Measurements from ENCODE around the gene HOXB2.

HOXB2 gene

DNA sequence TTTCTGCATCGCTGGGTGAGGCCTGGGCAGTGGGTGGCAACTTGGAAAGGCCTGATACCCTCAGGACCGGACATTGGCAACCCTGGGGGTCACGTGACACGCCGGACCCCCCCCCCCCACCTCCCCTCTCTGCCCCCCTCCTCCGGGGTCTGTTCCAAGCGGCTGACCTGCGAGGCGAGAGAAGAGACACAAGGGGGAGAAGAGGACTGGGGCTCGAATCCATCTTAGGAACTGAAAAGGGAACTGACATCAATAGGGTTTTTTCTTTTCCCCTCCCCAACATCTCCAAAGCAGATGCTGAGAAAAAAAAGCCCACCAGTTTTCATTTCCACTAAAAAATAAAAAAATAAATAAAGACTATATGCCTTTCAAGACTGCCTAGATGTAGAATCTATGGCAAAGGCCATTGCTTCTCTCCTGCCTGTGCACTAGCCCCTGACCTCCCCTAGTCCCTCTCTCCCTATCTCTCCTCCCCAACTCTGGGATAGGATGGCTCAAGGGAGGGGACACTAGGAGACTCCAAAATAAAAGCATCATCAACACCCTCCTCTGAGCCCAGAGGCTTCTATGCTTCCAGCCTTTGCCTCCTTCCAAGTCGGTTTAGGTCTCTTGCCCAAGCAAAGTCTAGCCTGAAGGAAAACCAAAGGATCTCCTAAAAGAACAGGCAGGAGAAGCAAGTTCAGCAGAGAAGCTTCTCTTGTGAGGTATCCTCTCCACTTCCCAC is 7.7 kb upstream of the HOXB2 start:
- Histone ChIP-seq H4K20me1 (ENCODE audit: low read depth, low read length) (no peaks in the 10 kb centered on the region), H3K4me3 (ENCODE audit: insufficient read depth, low read length, poor library complexity, severe bottlenecking) (no peak overlapping the region), H3K9ac (ENCODE audit: low read length) (no peak overlapping the region), H3K27ac (ENCODE audit: low read depth, low read length) (no peak overlapping the region), H3K27me3 (ENCODE audit: low read length) (no peaks in the 10 kb centered on the region), H2AFZ (ENCODE audit: low read depth, low read length, severe bottlenecking) (no peak overlapping the region), H3F3A (ENCODE audit: insufficient read depth) (no peaks in the 10 kb centered on the region), H3K36me3 (ENCODE audit: low read length) (no peaks in the 10 kb centered on the region), H3K9me3 (ENCODE audit: insufficient read depth, low read length) (no peaks in the 10 kb centered on the region), H3K79me2 (ENCODE audit: insufficient read depth, low read length) (no peaks in the 10 kb centered on the region), H3K9me2 (replicated peaks; ENCODE audit: insufficient read depth, low read length) (no peaks in the 10 kb centered on the region), H3K4me2 (ENCODE audit: low read depth, low read length, poor library complexity, severe bottlenecking) (no peak overlapping the region)
- TF ChIP-seq, protein P1, sequence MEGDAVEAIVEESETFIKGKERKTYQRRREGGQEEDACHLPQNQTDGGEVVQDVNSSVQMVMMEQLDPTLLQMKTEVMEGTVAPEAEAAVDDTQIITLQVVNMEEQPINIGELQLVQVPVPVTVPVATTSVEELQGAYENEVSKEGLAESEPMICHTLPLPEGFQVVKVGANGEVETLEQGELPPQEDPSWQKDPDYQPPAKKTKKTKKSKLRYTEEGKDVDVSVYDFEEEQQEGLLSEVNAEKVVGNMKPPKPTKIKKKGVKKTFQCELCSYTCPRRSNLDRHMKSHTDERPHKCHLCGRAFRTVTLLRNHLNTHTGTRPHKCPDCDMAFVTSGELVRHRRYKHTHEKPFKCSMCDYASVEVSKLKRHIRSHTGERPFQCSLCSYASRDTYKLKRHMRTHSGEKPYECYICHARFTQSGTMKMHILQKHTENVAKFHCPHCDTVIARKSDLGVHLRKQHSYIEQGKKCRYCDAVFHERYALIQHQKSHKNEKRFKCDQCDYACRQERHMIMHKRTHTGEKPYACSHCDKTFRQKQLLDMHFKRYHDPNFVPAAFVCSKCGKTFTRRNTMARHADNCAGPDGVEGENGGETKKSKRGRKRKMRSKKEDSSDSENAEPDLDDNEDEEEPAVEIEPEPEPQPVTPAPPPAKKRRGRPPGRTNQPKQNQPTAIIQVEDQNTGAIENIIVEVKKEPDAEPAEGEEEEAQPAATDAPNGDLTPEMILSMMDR (IDR thresholded peaks at IDR 0.05; ENCODE audit: insufficient read depth, low read length, poor library complexity, severe bottlenecking) = no peak
- no peak for TF ChIP-seq EZH2phosphoT487 (conservative IDR thresholded peaks at IDR 0.05; ENCODE audit: low read length)

DNA sequence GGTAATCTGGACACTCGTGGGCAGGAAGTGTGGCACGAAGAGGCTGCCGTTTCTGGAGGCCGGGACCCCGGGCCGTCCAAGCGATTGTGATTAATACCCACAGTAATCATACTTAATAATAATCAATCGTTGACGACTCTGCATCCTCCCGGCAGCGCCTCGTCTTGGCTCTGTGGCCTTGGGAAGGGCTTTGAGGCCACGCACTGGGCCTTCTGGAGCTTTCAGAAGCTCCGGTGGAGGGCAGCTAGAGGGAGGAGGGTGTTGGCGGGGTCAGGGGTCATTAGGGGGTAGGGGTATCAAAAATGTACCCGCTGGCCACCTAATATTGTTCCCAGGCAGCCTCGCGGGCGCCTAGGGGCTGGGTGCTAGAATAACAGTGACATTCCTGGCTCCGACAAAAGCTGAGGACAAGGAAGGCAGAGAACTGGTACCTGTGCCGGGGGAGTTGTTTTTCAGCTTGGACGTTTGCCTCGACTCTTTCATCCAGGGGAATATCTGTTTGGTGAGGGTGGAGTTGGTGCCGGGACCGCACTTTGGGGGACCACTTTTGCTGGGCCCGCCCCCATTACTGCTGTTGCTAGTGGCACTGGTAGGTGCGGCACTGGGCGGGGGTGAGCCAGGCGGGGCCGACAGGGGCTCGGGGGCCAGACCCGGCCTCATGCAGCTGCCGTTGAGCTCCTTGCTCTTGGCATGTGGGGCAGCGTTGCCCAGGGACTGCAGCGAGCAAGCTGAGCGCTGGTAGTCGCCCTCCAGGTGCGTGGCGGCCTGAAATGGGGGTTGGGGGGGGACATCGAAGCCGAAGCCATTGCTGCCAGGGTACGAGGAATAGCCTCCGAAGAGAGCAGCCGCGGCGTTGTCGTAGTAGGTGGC is 6.9 kb upstream of the HOXB2 start:
- H3K9me3 ChIP-seq (ENCODE audit: insufficient read depth, low read length) = no peaks in the 10 kb centered on the region
- no peak overlapping the region for H2AFZ ChIP-seq (ENCODE audit: low read depth, low read length, severe bottlenecking)
- no peak overlapping the region for H3K27ac ChIP-seq (ENCODE audit: low read depth, low read length)
- no peaks in the 10 kb centered on the region for H3F3A ChIP-seq (ENCODE audit: insufficient read depth)
- H4K20me1 ChIP-seq (ENCODE audit: low read depth, low read length) = no peaks in the 10 kb centered on the region
- H3K9ac ChIP-seq (ENCODE audit: low read length) = no peak overlapping the region
- no peaks in the 10 kb centered on the region for H3K36me3 ChIP-seq (ENCODE audit: low read length)
- no peaks in the 10 kb centered on the region for H3K27me3 ChIP-seq (ENCODE audit: low read length)
- H3K79me2 ChIP-seq (ENCODE audit: insufficient read depth, low read length) = no peaks in the 10 kb centered on the region
- no peak overlapping the region for H3K4me2 ChIP-seq (ENCODE audit: low read depth, low read length, poor library complexity, severe bottlenecking)
- TF ChIP-seq EZH2phosphoT487 (conservative IDR thresholded peaks at IDR 0.05; ENCODE audit: low read length) = no peak
- TF ChIP-seq, protein P1 (IDR thresholded peaks at IDR 0.05; ENCODE audit: insufficient read depth, low read length, poor library complexity, severe bottlenecking) = no peak
- no peaks in the 10 kb centered on the region for H3K9me2 ChIP-seq (replicated peaks; ENCODE audit: insufficient read depth, low read length)
- no peak overlapping the region for H3K4me3 ChIP-seq (ENCODE audit: insufficient read depth, low read length, poor library complexity, severe bottlenecking)

DNA sequence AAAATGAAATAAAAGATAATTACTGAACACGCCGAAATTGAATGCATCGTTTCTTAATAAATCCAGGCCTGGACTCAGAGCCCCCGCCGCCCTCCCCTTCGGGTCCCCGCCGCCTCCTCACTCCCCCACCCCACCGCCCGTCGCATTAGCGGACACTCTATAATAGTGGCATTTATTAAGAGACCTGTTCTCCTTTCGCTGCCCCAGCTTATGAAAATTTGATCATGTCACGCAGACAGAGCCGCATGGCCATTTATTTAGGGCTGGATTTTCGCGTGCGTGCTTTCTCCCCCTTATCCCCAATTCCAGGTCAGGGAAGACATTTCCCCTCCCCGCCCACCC is 6.3 kb upstream of the HOXB2 start:
- Histone ChIP-seq H3F3A (ENCODE audit: insufficient read depth) (no peaks in the 10 kb centered on the region), H4K20me1 (ENCODE audit: low read depth, low read length) (no peaks in the 10 kb centered on the region), H3K9ac (ENCODE audit: low read length) (no peak overlapping the region), H3K36me3 (ENCODE audit: low read length) (no peaks in the 10 kb centered on the region), H3K27ac (ENCODE audit: low read depth, low read length) (no peak overlapping the region), H3K9me2 (replicated peaks; ENCODE audit: insufficient read depth, low read length) (no peaks in the 10 kb centered on the region), H2AFZ (ENCODE audit: low read depth, low read length, severe bottlenecking) (no peak overlapping the region), H3K9me3 (ENCODE audit: insufficient read depth, low read length) (no peaks in the 10 kb centered on the region), H3K4me3 (ENCODE audit: insufficient read depth, low read length, poor library complexity, severe bottlenecking) (no peak overlapping the region), H3K27me3 (ENCODE audit: low read length) (no peaks in the 10 kb centered on the region), H3K79me2 (ENCODE audit: insufficient read depth, low read length) (no peaks in the 10 kb centered on the region), H3K4me2 (ENCODE audit: low read depth, low read length, poor library complexity, severe bottlenecking) (no peak overlapping the region)
- no peak for TF ChIP-seq EZH2phosphoT487 (conservative IDR thresholded peaks at IDR 0.05; ENCODE audit: low read length)
- TF ChIP-seq, protein P1 (IDR thresholded peaks at IDR 0.05; ENCODE audit: insufficient read depth, low read length, poor library complexity, severe bottlenecking) = no peak

All from SU-DHL-6 (cell line).